ENCODE data around the gene DDC. TPM values are rescaled to one million over a fixed set of nuclear protein-coding genes. Genes with fewer than 3 reads are reported as not detected.

Gene DDC
- total RNA-seq, 1 donor from 2014 or later: 37.3 TPM

GRCh38 chr7:50502947-50503346, 62.3 kb downstream of the DDC start:
- Mint-ChIP-seq H3K27ac (no peak overlapping the region), H3K9me3 (ENCODE audit: low read depth) (peaks cover 4% of the 10 kb centered on the region), H3K36me3 (ENCODE audit: insufficient read depth) (peaks cover 2% of the 10 kb centered on the region), H3K27me3 (peaks cover 3% of the 10 kb centered on the region), H3K4me1 (ENCODE audit: low read depth) (peaks cover 3% of the 10 kb centered on the region), H3K4me3 (ENCODE audit: low read depth) (no peak overlapping the region)
- TF ChIP-seq CTCF (IDR thresholded peaks at IDR 0.05; ENCODE audit: unreplicated experiment): no peak
- DNase-seq (ENCODE audit: low spot score, unreplicated experiment): no peak

- peaks cover 4% of the 10 kb centered on the region for H3K4me1 Mint-ChIP-seq (ENCODE audit: low read depth)
- H3K27ac Mint-ChIP-seq: no peak overlapping the region
- H3K4me3 Mint-ChIP-seq (ENCODE audit: low read depth): no peak overlapping the region
- no peak for TF ChIP-seq CTCF (IDR thresholded peaks at IDR 0.05; ENCODE audit: unreplicated experiment)
- no peak for DNase-seq (ENCODE audit: low spot score, unreplicated experiment)
- peaks cover 3% of the 10 kb centered on the region for H3K27me3 Mint-ChIP-seq
- H3K36me3 Mint-ChIP-seq (ENCODE audit: insufficient read depth): peaks cover 2% of the 10 kb centered on the region
- H3K9me3 Mint-ChIP-seq (ENCODE audit: low read depth): peaks cover 4% of the 10 kb centered on the region
Observed at GRCh38 chr7:50502001-50502684, 63.1 kb downstream of the DDC start.

- peaks cover 2% of the 10 kb centered on the region for H3K36me3 Mint-ChIP-seq (ENCODE audit: insufficient read depth)
Observed at GRCh38 chr7:50499092-50499491, 66.1 kb downstream of the DDC start.

GRCh38 chr7:50497968-50498367, 67.2 kb downstream of the DDC start:
- peaks cover 3% of the 10 kb centered on the region for H3K27me3 Mint-ChIP-seq
- peaks cover 7% of the 10 kb centered on the region for H3K36me3 Mint-ChIP-seq (ENCODE audit: insufficient read depth)
- peaks cover 12% of the 10 kb centered on the region for H3K9me3 Mint-ChIP-seq (ENCODE audit: low read depth)
- no peak for TF ChIP-seq CTCF (IDR thresholded peaks at IDR 0.05; ENCODE audit: unreplicated experiment)
- DNase-seq (ENCODE audit: low spot score, unreplicated experiment): no peak
- H3K4me1 Mint-ChIP-seq (ENCODE audit: low read depth): peaks cover 11% of the 10 kb centered on the region
- no peak overlapping the region for H3K27ac Mint-ChIP-seq
- H3K4me3 Mint-ChIP-seq (ENCODE audit: low read depth): no peak overlapping the region

More at GRCh38 chr7:50499092-50499491, 66.1 kb downstream of the DDC start:
- peaks cover 3% of the 10 kb centered on the region for H3K27me3 Mint-ChIP-seq
- H3K4me1 Mint-ChIP-seq (ENCODE audit: low read depth): peaks cover 11% of the 10 kb centered on the region
- H3K27ac Mint-ChIP-seq: no peak overlapping the region
- TF ChIP-seq CTCF (IDR thresholded peaks at IDR 0.05; ENCODE audit: unreplicated experiment): no peak
- peaks cover 4% of the 10 kb centered on the region for H3K9me3 Mint-ChIP-seq (ENCODE audit: low read depth)
- no peak overlapping the region for H3K4me3 Mint-ChIP-seq (ENCODE audit: low read depth)
- DNase-seq (ENCODE audit: low spot score, unreplicated experiment): no peak

- DNase-seq (ENCODE audit: low spot score, unreplicated experiment): no peak
- peaks cover 9% of the 10 kb centered on the region for H3K4me1 Mint-ChIP-seq (ENCODE audit: low read depth)
- H3K27ac Mint-ChIP-seq: peak overlapping the region; percentile 73
- no peak for TF ChIP-seq CTCF (IDR thresholded peaks at IDR 0.05; ENCODE audit: unreplicated experiment)
- peaks cover 12% of the 10 kb centered on the region for H3K36me3 Mint-ChIP-seq (ENCODE audit: insufficient read depth)
- no peak overlapping the region for H3K4me3 Mint-ChIP-seq (ENCODE audit: low read depth)
- H3K27me3 Mint-ChIP-seq: peaks cover 3% of the 10 kb centered on the region
- peaks cover 17% of the 10 kb centered on the region for H3K9me3 Mint-ChIP-seq (ENCODE audit: low read depth)
Observed at GRCh38 chr7:50497068-50497642, 68.0 kb downstream of the DDC start.

Measured in progenitor cell of endocrine pancreas (in vitro differentiated cells).